ENCODE data around the gene PTBP1.
"Not testable (repeated sequence)": the region's sequence is repeated elsewhere in the genome, so short reads cannot be mapped to it uniquely, and the experiment has no call there.

Gene PTBP1

DNA sequence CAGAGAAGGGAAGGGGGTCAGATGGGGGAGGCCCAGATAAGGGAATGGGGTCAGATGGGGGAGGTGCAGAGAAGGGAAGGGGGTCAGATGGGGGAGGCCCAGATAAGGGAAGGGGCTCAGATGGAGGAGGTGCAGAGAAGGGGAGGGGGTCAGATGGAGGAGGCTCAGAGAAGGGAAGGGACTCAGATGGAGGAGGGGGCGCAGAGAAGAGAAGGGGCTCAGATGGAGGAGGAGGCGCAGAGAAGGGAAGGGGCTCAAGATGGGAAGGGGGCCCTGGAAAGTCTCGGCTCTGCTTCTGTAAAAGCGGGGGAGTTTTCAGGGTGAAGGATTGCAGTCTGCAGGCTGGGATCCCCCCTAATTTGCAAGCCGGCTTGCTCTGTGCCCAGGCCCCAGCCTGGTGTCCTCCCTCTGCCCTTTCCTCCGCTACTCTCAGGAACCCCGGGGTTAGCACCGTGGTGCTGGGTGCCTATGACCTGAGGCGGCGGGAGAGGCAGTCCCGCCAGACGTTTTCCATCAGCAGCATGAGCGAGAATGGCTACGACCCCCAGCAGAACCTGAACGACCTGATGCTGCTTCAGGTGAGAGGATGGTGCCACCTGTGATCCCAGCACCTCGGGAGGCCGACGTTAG lies 32.0 kb downstream of the PTBP1 start:
- TF ChIP-seq, protein P1, sequence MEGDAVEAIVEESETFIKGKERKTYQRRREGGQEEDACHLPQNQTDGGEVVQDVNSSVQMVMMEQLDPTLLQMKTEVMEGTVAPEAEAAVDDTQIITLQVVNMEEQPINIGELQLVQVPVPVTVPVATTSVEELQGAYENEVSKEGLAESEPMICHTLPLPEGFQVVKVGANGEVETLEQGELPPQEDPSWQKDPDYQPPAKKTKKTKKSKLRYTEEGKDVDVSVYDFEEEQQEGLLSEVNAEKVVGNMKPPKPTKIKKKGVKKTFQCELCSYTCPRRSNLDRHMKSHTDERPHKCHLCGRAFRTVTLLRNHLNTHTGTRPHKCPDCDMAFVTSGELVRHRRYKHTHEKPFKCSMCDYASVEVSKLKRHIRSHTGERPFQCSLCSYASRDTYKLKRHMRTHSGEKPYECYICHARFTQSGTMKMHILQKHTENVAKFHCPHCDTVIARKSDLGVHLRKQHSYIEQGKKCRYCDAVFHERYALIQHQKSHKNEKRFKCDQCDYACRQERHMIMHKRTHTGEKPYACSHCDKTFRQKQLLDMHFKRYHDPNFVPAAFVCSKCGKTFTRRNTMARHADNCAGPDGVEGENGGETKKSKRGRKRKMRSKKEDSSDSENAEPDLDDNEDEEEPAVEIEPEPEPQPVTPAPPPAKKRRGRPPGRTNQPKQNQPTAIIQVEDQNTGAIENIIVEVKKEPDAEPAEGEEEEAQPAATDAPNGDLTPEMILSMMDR (IDR thresholded peaks at IDR 0.05; ENCODE audit: low read depth, low read length, missing control alignments): no peak
- H3K4me3 ChIP-seq (replicated peaks; ENCODE audit: low read depth, low read length): no peak overlapping the region
- no peak for DNase-seq (ENCODE audit: extremely low read depth, low read depth)

DNA sequence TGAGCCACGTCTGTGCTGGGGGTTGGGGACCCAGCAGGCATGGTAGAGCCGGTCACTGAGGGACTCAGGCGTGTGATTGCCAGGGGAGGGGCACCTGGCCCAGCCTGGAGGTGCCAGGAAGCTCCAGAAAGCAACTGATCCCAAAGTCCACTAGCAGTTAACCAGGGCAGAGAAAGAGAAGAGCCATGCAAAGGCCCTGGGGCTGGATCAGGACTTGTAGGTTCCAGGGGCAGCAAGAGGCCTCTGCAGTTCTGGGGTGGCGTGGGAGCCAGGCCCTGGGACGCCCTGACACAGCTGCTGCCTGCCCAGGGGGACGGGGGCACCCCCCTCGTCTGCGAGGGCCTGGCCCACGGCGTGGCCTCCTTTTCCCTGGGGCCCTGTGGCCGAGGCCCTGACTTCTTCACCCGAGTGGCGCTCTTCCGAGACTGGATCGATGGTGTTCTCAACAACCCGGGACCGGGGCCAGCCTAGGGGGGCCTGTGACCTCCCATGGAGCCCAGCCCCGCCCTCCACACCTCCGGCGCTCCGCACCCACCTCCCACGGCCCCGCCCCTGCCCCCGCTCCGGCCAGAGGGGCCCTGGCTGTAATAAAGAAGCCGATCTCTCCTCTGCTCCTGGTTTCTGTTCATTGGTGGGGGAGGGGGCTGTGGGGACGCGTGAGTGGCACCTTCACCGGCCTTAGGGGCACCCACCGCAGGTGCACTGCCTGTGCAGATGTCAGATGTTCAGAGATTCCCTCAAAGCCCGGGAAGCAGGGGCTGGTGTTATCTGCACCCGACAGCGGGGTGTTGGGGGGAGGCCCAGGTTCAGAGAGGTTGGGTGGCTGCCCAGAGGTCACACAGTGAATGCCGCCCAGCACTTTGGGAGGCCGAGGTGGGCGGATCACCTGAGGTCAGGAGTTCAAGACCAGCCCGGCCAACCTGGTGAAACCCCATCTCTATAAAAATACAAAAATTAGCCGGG lies 34.4 kb downstream of the PTBP1 start:
- H3K4me3 ChIP-seq (replicated peaks; ENCODE audit: low read depth, low read length): no peak overlapping the region
- no peak for DNase-seq (ENCODE audit: extremely low read depth, low read depth)
- TF ChIP-seq, protein P1 (IDR thresholded peaks at IDR 0.05; ENCODE audit: low read depth, low read length, missing control alignments): no peak

DNA sequence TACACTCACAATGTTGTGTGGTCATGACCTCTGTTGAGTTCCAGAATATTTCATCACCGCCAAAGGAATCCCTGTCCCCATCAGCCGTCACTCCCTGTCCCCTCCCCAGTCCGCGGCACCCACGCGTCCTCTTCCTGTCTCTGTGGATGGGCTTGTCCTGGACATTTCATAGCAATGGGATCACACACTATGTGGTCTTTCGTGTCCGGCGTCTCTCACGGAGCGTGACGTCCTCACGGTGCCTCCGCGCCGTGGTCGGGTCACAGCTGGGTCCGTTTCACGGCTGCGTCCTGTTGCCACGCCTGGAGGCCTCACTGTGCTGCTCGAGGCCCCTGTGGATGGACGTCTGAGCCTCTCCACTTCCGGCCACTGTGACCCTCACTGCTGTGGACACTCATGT lies 37.0 kb downstream of the PTBP1 start:
- TF ChIP-seq, protein P1 (IDR thresholded peaks at IDR 0.05; ENCODE audit: low read depth, low read length, missing control alignments): no peak
- H3K4me3 ChIP-seq (replicated peaks; ENCODE audit: low read depth, low read length): no peak overlapping the region
- no peak for DNase-seq (ENCODE audit: extremely low read depth, low read depth)

DNA sequence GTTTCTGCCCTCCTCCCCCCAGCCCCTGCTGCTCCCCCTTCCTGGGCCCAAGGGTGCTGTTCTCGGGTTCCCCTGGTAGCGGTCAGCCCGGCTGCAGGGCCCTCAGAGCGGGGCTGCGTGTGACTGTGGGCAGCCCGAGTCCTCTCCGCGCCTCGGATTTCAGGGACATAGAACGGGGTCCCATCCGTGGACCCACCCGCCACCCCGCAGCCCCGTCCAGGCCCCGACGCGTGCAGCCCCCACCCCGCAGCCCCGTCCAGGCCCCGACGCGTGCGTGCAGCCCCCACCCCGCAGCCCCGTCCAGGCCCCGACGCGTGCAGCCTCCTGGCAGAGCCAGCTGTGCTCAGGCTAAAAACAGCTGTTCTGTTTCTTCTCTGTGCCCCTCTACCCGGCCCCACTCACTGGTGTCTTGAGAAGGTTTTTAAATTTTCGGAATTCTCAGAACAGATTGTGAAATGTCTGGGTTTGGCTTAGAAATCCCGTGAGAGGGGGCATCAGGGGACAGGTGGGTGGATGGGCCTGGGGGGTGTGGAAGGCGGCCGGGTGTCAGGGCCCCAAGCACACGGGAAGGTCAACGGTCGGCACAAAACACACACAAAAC lies 38.1 kb downstream of the PTBP1 start:
- no peak overlapping the region for H3K4me3 ChIP-seq (replicated peaks; ENCODE audit: low read depth, low read length)
- TF ChIP-seq, protein P1 (IDR thresholded peaks at IDR 0.05; ENCODE audit: low read depth, low read length, missing control alignments): no peak
- DNase-seq (ENCODE audit: extremely low read depth, low read depth): no peak

DNA sequence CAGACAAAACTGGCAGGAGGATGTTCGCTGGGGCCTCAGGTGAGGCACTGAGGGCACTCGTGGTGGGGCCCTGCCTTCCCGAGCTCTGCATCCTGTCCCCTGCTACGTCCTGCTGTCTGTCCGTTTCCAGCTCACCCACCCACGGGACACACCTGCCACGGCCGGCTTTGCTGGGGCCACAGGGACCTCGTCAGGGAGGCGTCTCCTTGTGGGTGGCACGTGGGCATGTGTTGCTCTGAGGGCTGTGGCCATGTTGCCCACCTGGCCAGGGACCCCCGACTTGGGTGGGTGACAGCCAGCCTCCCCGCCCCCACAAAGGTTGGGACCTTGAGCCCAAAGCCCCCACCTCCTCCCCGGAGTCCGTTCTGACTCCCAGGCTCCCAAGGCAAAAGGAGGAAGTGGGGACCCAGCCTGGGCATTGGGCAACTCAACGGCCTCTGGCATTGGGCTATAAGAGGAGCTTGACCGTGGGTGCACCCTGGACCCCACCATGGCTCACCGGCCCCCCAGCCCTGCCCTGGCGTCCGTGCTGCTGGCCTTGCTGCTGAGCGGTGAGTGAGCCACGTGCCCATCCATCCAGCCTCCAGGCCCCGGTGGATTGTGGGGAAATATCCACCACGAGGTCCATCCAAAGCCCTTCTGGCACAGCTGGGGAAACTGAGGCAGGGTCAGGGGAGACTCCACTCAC lies 43.4 kb downstream of the PTBP1 start, which contains the start of gene PRTN3:
Gene PRTN3 (plus strand): TSS at position 481 of the 688 bp plus-strand sequence. CDS start 10 bp downstream, at position 491.
- DNase-seq (ENCODE audit: extremely low read depth, low read depth): no peak
- H3K4me3 ChIP-seq (replicated peaks; ENCODE audit: low read depth, low read length): no peak within 1 kb of the TSS
- TF ChIP-seq, protein P1 (IDR thresholded peaks at IDR 0.05; ENCODE audit: low read depth, low read length, missing control alignments): no peak

DNA sequence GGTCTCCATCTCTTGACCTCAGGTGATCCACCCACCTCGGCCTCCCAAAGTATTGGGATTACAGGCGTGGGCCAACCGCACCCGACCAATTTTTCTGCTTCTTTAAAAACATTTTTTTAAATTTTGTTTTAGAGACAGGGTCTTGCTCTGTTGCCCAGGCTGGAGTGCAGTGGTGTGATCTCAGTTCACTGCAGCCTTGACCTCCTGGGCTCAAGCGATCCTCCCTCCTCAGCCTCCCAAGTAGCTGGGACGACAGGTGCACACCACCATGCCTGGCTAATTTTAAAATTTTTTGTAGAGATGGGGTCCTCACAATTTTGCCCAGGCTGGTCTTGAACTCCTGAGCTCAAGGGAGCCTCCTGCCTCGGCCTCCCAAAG lies 45.5 kb downstream of the PTBP1 start:
- not testable (repeated sequence) for H3K4me3 ChIP-seq (replicated peaks; ENCODE audit: low read depth, low read length); DNase-seq (ENCODE audit: extremely low read depth, low read depth)
